Large intestine (tissue), 3 donors: ENCODE results near the gene AKAIN1. TPM values are rescaled to one million over a fixed set of nuclear protein-coding genes. Genes with fewer than 3 reads are reported as not detected.

Experiments
- DNase-seq, 2 donors: peaks; one replicate each; pipeline versions ENCODE4 v3.0.0 to v3.0.0-alpha.2; 2013
- H3K27ac ChIP-seq: one replicate; pipeline ENCODE4 v1.5.1; 2013; ENCODE audit warnings: low read length
- H3K27me3 ChIP-seq: 2 replicates; pipeline ENCODE4 v1.6.1; 2013; ENCODE audit warnings: low read length; ENCODE audit not compliant: control insufficient read depth, insufficient read depth
- H3K36me3 ChIP-seq: 2 replicates; pipeline ENCODE4 v1.6.1; 2013; ENCODE audit warnings: low read length; ENCODE audit not compliant: control insufficient read depth, insufficient read depth
- H3K4me1 ChIP-seq: one replicate; pipeline ENCODE4 v1.6.1; 2013; ENCODE audit warnings: low read length; ENCODE audit not compliant: control insufficient read depth, insufficient read depth
- H3K4me3 ChIP-seq: one replicate; pipeline ENCODE4 v1.5.1; 2013; ENCODE audit warnings: low read length
- H3K9me3 ChIP-seq: one replicate; pipeline ENCODE4 v1.6.1; 2013; ENCODE audit warnings: mild to moderate bottlenecking, low read depth, low read length, moderate library complexity; ENCODE audit not compliant: control insufficient read depth
- WGBS: methylation state at CpG from one replicate; pipeline ENCODE4 v1.1.5; 2013; ENCODE audit warnings: low lambda C conversion rate; ENCODE audit not compliant: insufficient coverage; 5-methylcytosine and 5-hydroxymethylcytosine counted together
- polyA plus RNA-seq: library from polyadenylated mRNA; unstranded; fragments of 120-200 nt; gene quantifications from one replicate; pipeline ENCODE4 v1.2.1, GENCODE V29; 2013

Gene AKAIN1
- polyA plus RNA-seq, 1 donor = 0.12 TPM

- DNase-seq = no peak
- no peak overlapping the region for H3K4me3 ChIP-seq
- H3K36me3 ChIP-seq = no peaks in the 10 kb centered on the region
- H3K27ac ChIP-seq = no peak overlapping the region
- H3K4me1 ChIP-seq = no peaks in the 10 kb centered on the region
- peaks cover 35% of the 10 kb centered on the region for H3K27me3 ChIP-seq
- no peaks in the 10 kb centered on the region for H3K9me3 ChIP-seq
- WGBS = no CpG with 5 or more reads among the region's 18 CpGs
These were observed 404 bp upstream of the AKAIN1 start for GRCh38 chr18:5197461-5197860.

- Histone ChIP-seq H3K9me3 (no peaks in the 10 kb centered on the region), H3K36me3 (no peaks in the 10 kb centered on the region), H3K27ac (no peak overlapping the region), H3K4me3 (no peak overlapping the region), H3K4me1 (no peaks in the 10 kb centered on the region), H3K27me3 (peaks cover 35% of the 10 kb centered on the region)
- DNase-seq = no peak
- no CpG with 5 or more reads among the region's 50 CpGs for WGBS
These were observed 615 bp downstream of the AKAIN1 start for GRCh38 chr18:5196253-5197031.

DNA sequence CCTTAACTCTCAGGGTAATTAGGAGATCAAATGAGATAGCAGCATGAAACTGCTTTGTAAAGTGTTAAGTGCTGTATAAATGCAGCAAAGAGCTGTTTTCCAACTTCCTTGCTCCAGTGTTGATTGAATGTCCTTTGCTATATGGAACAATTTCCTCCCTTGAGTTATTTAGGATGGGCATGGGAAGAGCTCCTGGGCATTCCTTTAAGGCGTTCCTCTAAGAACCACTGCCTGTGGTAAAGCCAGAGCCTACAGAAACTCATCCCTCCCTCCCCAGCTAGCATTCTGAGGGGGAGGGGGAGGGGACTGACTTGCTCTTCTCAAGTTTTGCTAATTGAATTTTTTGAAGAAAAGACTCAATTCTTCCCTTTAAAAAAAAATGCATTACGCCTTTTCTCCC lies 1.4 kb downstream of the AKAIN1 start:
- no CpG with 5 or more reads among the region's 2 CpGs for WGBS
- Histone ChIP-seq H3K27me3 (peaks cover 35% of the 10 kb centered on the region), H3K4me1 (no peaks in the 10 kb centered on the region), H3K27ac (no peak overlapping the region), H3K36me3 (no peaks in the 10 kb centered on the region), H3K9me3 (no peaks in the 10 kb centered on the region), H3K4me3 (no peak overlapping the region)
- no peak for DNase-seq

- no peaks in the 10 kb centered on the region for H3K36me3 ChIP-seq
- H3K27me3 ChIP-seq = no peaks in the 10 kb centered on the region
- peak in 1 of 2 donors; percentile 35 for DNase-seq
- no peaks in the 10 kb centered on the region for H3K9me3 ChIP-seq
- no peak overlapping the region for H3K27ac ChIP-seq
- 60% methylated on average over 1 of the region's 3 CpGs for WGBS
- no peak overlapping the region for H3K4me3 ChIP-seq
- H3K4me1 ChIP-seq = no peaks in the 10 kb centered on the region
These were observed 16.8 kb downstream of the AKAIN1 start for GRCh38 chr18:5180254-5180653.

- H3K27ac ChIP-seq = no peak overlapping the region
- H3K27me3 ChIP-seq = no peaks in the 10 kb centered on the region
- WGBS = no CpG with 5 or more reads among the region's 1 CpG
- no peaks in the 10 kb centered on the region for H3K9me3 ChIP-seq
- H3K4me1 ChIP-seq = no peaks in the 10 kb centered on the region
- no peak overlapping the region for H3K4me3 ChIP-seq
- DNase-seq = no peak
- H3K36me3 ChIP-seq = no peaks in the 10 kb centered on the region
These were observed 18.5 kb downstream of the AKAIN1 start for GRCh38 chr18:5178519-5178918.

- H3K4me1 ChIP-seq = no peaks in the 10 kb centered on the region
These were observed 21.7 kb downstream of the AKAIN1 start for GRCh38 chr18:5175378-5175777.

GRCh38 chr18:5173646-5174045 lies 23.4 kb downstream of the AKAIN1 start:
- Histone ChIP-seq H3K4me1 (no peaks in the 10 kb centered on the region), H3K9me3 (no peaks in the 10 kb centered on the region), H3K36me3 (no peaks in the 10 kb centered on the region), H3K27ac (no peak overlapping the region), H3K27me3 (no peaks in the 10 kb centered on the region), H3K4me3 (no peak overlapping the region)
- WGBS = 80% methylated on average over 1 of the region's 6 CpGs
- DNase-seq = no peak

More at GRCh38 chr18:5175378-5175777, 21.7 kb downstream of the AKAIN1 start:
- Histone ChIP-seq H3K27ac (no peak overlapping the region), H3K9me3 (no peaks in the 10 kb centered on the region), H3K4me3 (no peak overlapping the region), H3K36me3 (no peaks in the 10 kb centered on the region), H3K27me3 (no peaks in the 10 kb centered on the region)
- WGBS = 95% methylated on average over 3 of the region's 5 CpGs
- no peak for DNase-seq

DNA sequence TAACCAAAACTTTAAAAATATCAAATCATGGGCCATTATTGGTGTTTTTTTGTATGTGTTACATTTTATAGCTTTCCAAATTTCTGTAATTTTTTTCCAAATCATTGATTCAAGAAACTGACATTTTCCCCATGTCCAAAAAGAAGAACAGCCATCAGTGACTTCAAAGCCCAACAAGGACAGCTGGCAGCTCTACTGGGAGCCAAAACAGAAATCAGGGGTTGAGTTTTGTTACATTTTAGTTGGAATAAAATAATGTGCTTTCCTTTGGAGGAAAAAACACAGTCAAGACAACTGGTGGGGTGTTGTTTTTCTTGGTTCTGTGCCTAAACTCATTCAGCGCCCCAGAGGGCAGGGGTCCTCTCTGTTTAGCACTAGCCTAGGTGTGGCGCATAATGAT lies 23.8 kb downstream of the AKAIN1 start:
- WGBS = no CpG with 5 or more reads among the region's 2 CpGs
- no peaks in the 10 kb centered on the region for H3K9me3 ChIP-seq
- H3K27ac ChIP-seq = no peak overlapping the region
- H3K36me3 ChIP-seq = no peaks in the 10 kb centered on the region
- no peaks in the 10 kb centered on the region for H3K27me3 ChIP-seq
- no peaks in the 10 kb centered on the region for H3K4me1 ChIP-seq
- no peak for DNase-seq
- no peak overlapping the region for H3K4me3 ChIP-seq

DNA sequence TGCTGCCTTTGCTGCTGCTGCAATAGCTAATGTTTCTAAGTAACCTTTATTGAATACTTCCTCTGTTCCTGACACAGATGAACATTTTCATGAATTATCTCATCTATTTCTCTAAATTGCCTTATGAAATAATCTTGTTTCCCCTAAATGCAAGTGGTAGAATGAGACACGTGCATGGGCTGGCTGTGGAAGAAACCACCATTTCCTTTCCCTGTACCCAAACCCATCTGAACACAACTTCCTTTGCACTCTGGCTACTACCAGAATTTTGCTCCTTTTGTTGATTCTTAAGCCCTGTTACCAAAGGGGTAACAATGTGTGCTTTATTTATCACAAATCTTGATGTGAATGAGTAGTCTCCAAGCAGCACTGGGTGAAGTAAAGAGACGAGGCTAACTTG lies 29.2 kb downstream of the AKAIN1 start:
- H3K4me3 ChIP-seq = no peak overlapping the region
- WGBS = 50% methylated on average over 1 of the region's 2 CpGs
- H3K27ac ChIP-seq = no peak overlapping the region
- no peaks in the 10 kb centered on the region for H3K4me1 ChIP-seq
- no peaks in the 10 kb centered on the region for H3K36me3 ChIP-seq
- H3K9me3 ChIP-seq = no peaks in the 10 kb centered on the region
- no peak for DNase-seq
- H3K27me3 ChIP-seq = no peaks in the 10 kb centered on the region

DNA sequence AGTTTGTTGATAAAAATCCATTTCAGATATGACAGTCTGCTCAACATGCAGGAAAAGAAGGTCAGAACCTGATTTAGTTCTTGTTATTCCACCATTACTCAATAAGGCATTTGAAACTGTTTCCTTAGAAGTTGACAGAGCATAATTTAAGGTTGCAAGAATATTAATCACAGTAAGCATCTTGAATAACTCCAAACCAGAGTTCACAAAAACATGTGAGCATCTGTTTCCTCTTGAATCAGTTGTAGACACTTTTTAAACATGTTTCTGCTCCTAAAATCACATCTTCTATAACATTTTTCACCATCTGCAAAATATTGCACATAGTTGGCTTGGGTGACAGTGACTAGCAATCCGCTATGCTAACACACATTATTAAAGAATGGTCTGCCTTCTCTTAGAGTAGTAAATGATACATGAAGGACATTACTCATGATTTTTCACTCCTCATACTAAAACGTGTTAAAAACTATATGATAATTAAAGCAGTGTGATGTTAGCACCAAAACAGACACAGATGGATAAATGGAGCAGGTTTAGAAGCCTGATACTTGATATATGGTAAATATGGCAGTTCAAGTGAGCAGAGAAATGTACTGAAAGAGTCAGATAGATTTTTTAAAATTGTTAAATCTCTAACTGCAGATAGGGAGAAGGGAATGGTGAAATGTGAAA lies 30.3 kb downstream of the AKAIN1 start:
- no peaks in the 10 kb centered on the region for H3K36me3 ChIP-seq
- 43% methylated on average over 1 of the region's 2 CpGs for WGBS
- no peak overlapping the region for H3K27ac ChIP-seq
- H3K9me3 ChIP-seq = no peaks in the 10 kb centered on the region
- no peaks in the 10 kb centered on the region for H3K27me3 ChIP-seq
- DNase-seq = no peak
- no peak overlapping the region for H3K4me3 ChIP-seq
- no peaks in the 10 kb centered on the region for H3K4me1 ChIP-seq
